H1 (cell line): ENCODE data around the gene SLC23A2. TPM values are rescaled to one million over a fixed set of nuclear protein-coding genes. Genes with fewer than 3 reads are reported as not detected.

Experiments used
- CTCF ChIA-PET: fragments of 300-600 bp; sonication (Branson Sonifier 250); formaldehyde crosslinking; loops from one replicate; lab custom pipeline; 2021; ENCODE audit not compliant: partially characterized antibody; lab: Charles Lee
- POLR2A ChIA-PET: fragments of 300-600 bp; sonication (Branson Sonifier 250); formaldehyde crosslinking; loops from one replicate; lab custom pipeline; 2021; ENCODE audit warnings: inconsistent platforms; ENCODE audit not compliant: partially characterized antibody; lab: Charles Lee
- DNase-seq, 2 experiments: peaks; one replicate each; pipeline versions ENCODE4 v3.0.0 to v3.0.0-alpha.2; 2010 to 2022; ENCODE audit warnings: low spot score in 2 of 2, low read depth in 1 of 2, mixed read lengths in 1 of 2
- FAIRE-seq: peaks from 2 replicates; lab custom pipeline; 2011; peaks lifted over from hg19 to GRCh38; lab: Jason Lieb, UNC
- H2AFZ ChIP-seq: 2 replicates; pipeline ENCODE4 v1.8.1; 2012; ENCODE audit warnings: low read length, inconsistent platforms
- H2AK5ac ChIP-seq: 2 replicates; pipeline ENCODE4 v1.6.1; 2013; ENCODE audit warnings: low read depth, low read length
- H2BK120ac ChIP-seq: replicated peaks from 2 replicates; pipeline ENCODE3; 2013; ENCODE audit warnings: low read depth, low read length, inconsistent platforms
- H2BK12ac ChIP-seq: 2 replicates; pipeline ENCODE4 v1.6.1; 2013; ENCODE audit warnings: low read depth, low read length
- H2BK15ac ChIP-seq: 2 replicates; pipeline ENCODE4 v1.6.1; 2013; ENCODE audit warnings: low read length
- H2BK20ac ChIP-seq: 2 replicates; pipeline ENCODE4 v1.6.1; 2013; ENCODE audit warnings: low read length
- H2BK5ac ChIP-seq: 2 replicates; pipeline ENCODE4 v1.6.1; 2013; ENCODE audit warnings: low read depth, low read length
- H3K14ac ChIP-seq: 2 replicates; pipeline ENCODE4 v1.6.1; 2013; ENCODE audit warnings: inconsistent platforms; ENCODE audit not compliant: insufficient read length
- H3K18ac ChIP-seq: 2 replicates; pipeline ENCODE4 v1.6.1; 2013; ENCODE audit warnings: low read length; ENCODE audit errors: extremely low read depth
- H3K23ac ChIP-seq: 2 replicates; pipeline ENCODE4 v1.6.1; 2013; ENCODE audit warnings: inconsistent platforms; ENCODE audit not compliant: insufficient read length
- H3K23me2 ChIP-seq: 2 replicates; pipeline ENCODE4 v1.6.1; 2013; ENCODE audit warnings: low read depth, low read length
- H3K27ac ChIP-seq: 2 replicates; pipeline ENCODE4 v1.6.1; 2011; ENCODE audit warnings: low read depth, low read length, inconsistent platforms
- H3K27me3 ChIP-seq, 4 experiments: replicated peaks in 1 of 4; 1 replicate in 1 of 4; 2 replicates in 3 of 4; pipeline versions ENCODE4 v1.6.1 to v1.8.1; 2011 to 2013; ENCODE audit warnings: low read length in 3 of 4, mild to moderate bottlenecking in 3 of 4, inconsistent platforms in 2 of 4, mixed read lengths in 2 of 4, moderate library complexity in 1 of 4; ENCODE audit not compliant: control insufficient read depth in 3 of 4, insufficient read depth in 3 of 4; ENCODE audit errors: extremely low read depth in 1 of 4
- H3K36me3 ChIP-seq, 4 experiments: 2 replicates each; pipeline versions ENCODE4 v1.6.1 to v1.8.1; 2011 to 2013; ENCODE audit warnings: mild to moderate bottlenecking in 4 of 4, low read length in 3 of 4, moderate library complexity in 2 of 4, control low read depth in 1 of 4, inconsistent platforms in 1 of 4; ENCODE audit not compliant: insufficient read depth in 4 of 4, control insufficient read depth in 2 of 4
- H3K4ac ChIP-seq: replicated peaks from 2 replicates; pipeline ENCODE3; 2013; ENCODE audit warnings: low read length, low read depth, mixed read lengths, inconsistent platforms; ENCODE audit not compliant: insufficient read length
- H3K4me1 ChIP-seq, 4 experiments: replicated peaks in 1 of 4; 1 replicate in 1 of 4; 2 replicates in 3 of 4; pipeline versions ENCODE4 v1.6.1 to v1.8.1; 2011 to 2013; ENCODE audit warnings: low read length in 3 of 4, inconsistent platforms in 2 of 4, mixed read lengths in 1 of 4; ENCODE audit not compliant: insufficient read depth in 4 of 4, control insufficient read depth in 3 of 4
- H3K4me2 ChIP-seq, 2 experiments: 2 replicates each; pipeline versions ENCODE4 v1.6.1 to v1.8.1; 2011 to 2013; ENCODE audit warnings: low read depth in 2 of 2, low read length in 2 of 2, control low read depth in 1 of 2, inconsistent platforms in 1 of 2, mild to moderate bottlenecking in 1 of 2; ENCODE audit not compliant: insufficient read depth in 1 of 2
- H3K4me3 ChIP-seq, 4 experiments: fragments of 200-600, 300-600 bp in 1 of 4; sonication (generic), shearing (Covaris generic), sonication (Bioruptor Twin) in 1 of 4; 2 replicates each; pipeline versions ENCODE4 v1.5.1 to v1.8.1; 2011 to 2016; ENCODE audit warnings: low read length in 4 of 4, low read depth in 3 of 4, control low read depth in 2 of 4, inconsistent platforms in 2 of 4, mild to moderate bottlenecking in 2 of 4, mixed read lengths in 1 of 4, moderate library complexity in 1 of 4; ENCODE audit not compliant: insufficient read depth in 2 of 4; ENCODE audit errors: extremely low read depth in 1 of 4
- H3K56ac ChIP-seq: replicated peaks from 2 replicates; pipeline ENCODE3; 2013; ENCODE audit warnings: low read depth, mild to moderate bottlenecking, mixed read lengths, low read length, inconsistent platforms; ENCODE audit not compliant: insufficient read length
- H3K79me1 ChIP-seq: 2 replicates; pipeline ENCODE4 v1.6.1; 2013; ENCODE audit warnings: low read depth, low read length, control low read depth
- H3K79me2 ChIP-seq, 2 experiments: 2 replicates each; pipeline versions ENCODE4 v1.6.1 to v1.8.1; 2012 to 2013; ENCODE audit warnings: low read length in 2 of 2, mild to moderate bottlenecking in 2 of 2, inconsistent platforms in 1 of 2; ENCODE audit not compliant: insufficient read depth in 2 of 2, control insufficient read depth in 1 of 2
- H3K9ac ChIP-seq, 4 experiments: replicated peaks in 1 of 4; 1 replicate in 1 of 4; 2 replicates in 3 of 4; pipeline versions ENCODE4 v1.6.1 to v1.8.1; 2011 to 2013; ENCODE audit warnings: low read depth in 3 of 4, low read length in 3 of 4, control low read depth in 2 of 4, mild to moderate bottlenecking in 2 of 4, moderate library complexity in 2 of 4, inconsistent platforms in 1 of 4; ENCODE audit errors: extremely low read depth in 1 of 4
- H3K9me3 ChIP-seq, 2 experiments: 2 replicates each; pipeline versions ENCODE4 v1.6.1 to v1.8.1; 2012 to 2013; ENCODE audit warnings: mild to moderate bottlenecking in 2 of 2, moderate library complexity in 2 of 2, control low read depth in 1 of 2, inconsistent platforms in 1 of 2, low read depth in 1 of 2, low read length in 1 of 2, mixed read lengths in 1 of 2; ENCODE audit not compliant: insufficient read depth in 2 of 2
- H4K20me1 ChIP-seq, 2 experiments: replicated peaks in 1 of 2; 2 replicates each; pipeline versions ENCODE3 to v1.8.1; 2011 to 2013; ENCODE audit warnings: inconsistent platforms in 2 of 2, low read length in 2 of 2, mild to moderate bottlenecking in 1 of 2; ENCODE audit not compliant: insufficient read depth in 2 of 2, control insufficient read depth in 1 of 2
- H4K5ac ChIP-seq: 2 replicates; pipeline ENCODE4 v1.6.1; 2013; ENCODE audit warnings: low read length, low read depth, mixed read lengths, inconsistent platforms; ENCODE audit not compliant: insufficient read length
- H4K8ac ChIP-seq: 2 replicates; pipeline ENCODE4 v1.8.0; 2013; ENCODE audit warnings: mild to moderate bottlenecking, moderate library complexity, low read length, inconsistent platforms; ENCODE audit not compliant: insufficient read depth; ENCODE audit errors: extremely low read depth
- H4K91ac ChIP-seq: replicated peaks from 2 replicates; pipeline ENCODE3; 2013; ENCODE audit warnings: low read length, mixed read lengths, inconsistent platforms; ENCODE audit not compliant: insufficient read length
- BCL11A ChIP-seq, 2 experiments: IDR thresholded peaks; one replicate each; pipeline ENCODE4 v1.6.1; 2011; ENCODE audit warnings: low read depth in 2 of 2, low read length in 2 of 2, mild to moderate bottlenecking in 2 of 2
- EZH2 ChIP-seq: fragments of 200-600 bp; sonication (generic); IDR thresholded peaks from 2 replicates; pipeline ENCODE4 v1.7.1; 2012; ENCODE audit warnings: low read depth, mild to moderate bottlenecking, moderate library complexity, low read length, inconsistent platforms; ENCODE audit not compliant: severe bottlenecking
- JUND ChIP-seq: IDR thresholded peaks from 2 replicates; pipeline ENCODE4 v1.6.1; 2011; ENCODE audit warnings: mild to moderate bottlenecking, improper control_type of control experiment, low read length
- NANOG ChIP-seq: IDR thresholded peaks from 2 replicates; pipeline ENCODE4 v1.6.1; 2011; ENCODE audit warnings: low read length, low read depth, mild to moderate bottlenecking, inconsistent platforms; ENCODE audit not compliant: insufficient read depth, poor library complexity, severe bottlenecking
- POLR2A ChIP-seq, 2 experiments: IDR thresholded peaks; 1 replicate in 1 of 2; 2 replicates in 1 of 2; pipeline ENCODE4 v1.6.1; 2011; ENCODE audit warnings: low read depth in 2 of 2, low read length in 2 of 2, mild to moderate bottlenecking in 2 of 2; ENCODE audit errors: control extremely low read depth in 1 of 2
- SAP30 ChIP-seq: fragments of 300-600 bp; sonication (generic); IDR thresholded peaks from 2 replicates; pipeline ENCODE4 v1.7.1; 2012; ENCODE audit warnings: low read length, moderate library complexity, mild to moderate bottlenecking, inconsistent platforms; ENCODE audit not compliant: insufficient read depth, insufficient replicate concordance
- SIRT6 ChIP-seq: IDR thresholded peaks from one replicate; pipeline ENCODE4 v1.7.1; 2012; ENCODE audit warnings: low read length, inconsistent platforms
- SP1 ChIP-seq: IDR thresholded peaks from 2 replicates; pipeline ENCODE4 v1.6.1; 2011; ENCODE audit warnings: low read depth, low read length
- TBP ChIP-seq: IDR thresholded peaks from 2 replicates; pipeline ENCODE4 v1.6.1; 2011; ENCODE audit warnings: low read depth, low read length, improper control_type of control experiment
- WGBS, 2 experiments: shearing (Covaris generic) in 1 of 2; methylation state at CpG; one replicate each; pipeline versions ENCODE4 v1.1.6 to v1.1.7; 2013 to 2015; ENCODE audit warnings: low lambda C conversion rate in 2 of 2, mixed read lengths in 2 of 2, inconsistent platforms in 1 of 2, low coverage in 1 of 2, missing lambda C conversion rate in 1 of 2; ENCODE audit not compliant: insufficient replicate concordance in 2 of 2, insufficient coverage in 1 of 2, insufficient read length in 1 of 2; ENCODE audit errors: extremely low coverage in 1 of 2, missing lambda C conversion rate in 1 of 2; 5-methylcytosine and 5-hydroxymethylcytosine counted together
- polyA plus RNA-seq, 7 experiments: library from polyadenylated mRNA; depleted of rRNA in 3 of 7; stranded (reverse) in 5 of 7; unstranded in 2 of 7; fragments of >200 nt in 5 of 7; fragments of 200-250 nt in 2 of 7; gene quantifications; 1 replicate in 5 of 7; 2 replicates in 1 of 7; 4 replicates in 1 of 7; pipeline versions ENCODE4 v1.2.1 to v1.2.3, GENCODE V29; 2011 to 2013; ENCODE audit warnings: missing spikeins in 2 of 7, mixed read lengths in 2 of 7
- total RNA-seq: library from RNA; stranded (reverse); fragmentation: NEBNext Ultra II Directional; extraction: Animal tissue kit (Norgen Biotek cat#: 25700); gene quantifications from 2 replicates; pipeline ENCODE4 v1.2.1, GENCODE V29; 2021

The SLC23A2 gene
- total and polyA plus RNA-seq, 2 of the 8 experiments (the other 6 are each of a cell fraction or from before 2014, with no cell fraction given), result 17.0 to 18.6 TPM

- Histone ChIP-seq H3K4me1 (peaks cover 3 to 11% (median 5%) of the 10 kb centered on the region in 4 experiments; a peak in 5 of 7 replicates), H4K8ac (no peak overlapping the region), H3K27ac (no peak overlapping the region), H4K20me1 (no peaks in the 10 kb centered on the region), H2AFZ (no peak overlapping the region), H3K14ac (no peak overlapping the region), H4K91ac (no peak overlapping the region), H3K27me3 (no peaks in the 10 kb centered on the region), H3K9me3 (0 out of 4 replicates have a peak, but pooled peaks cover 0 to 2% of the 10 kb centered on the region in 2 experiments), H2BK20ac (no peak overlapping the region), H3K4ac (no peak overlapping the region), H2AK5ac (no peak overlapping the region), H3K79me1 (no peaks in the 10 kb centered on the region), H3K56ac (no peak overlapping the region), H3K9ac (no peak overlapping the region), H3K18ac (no peak overlapping the region), H3K36me3 (no peaks in the 10 kb centered on the region), H2BK15ac (no peak overlapping the region), H2BK120ac (no peak overlapping the region), H3K23me2 (no peaks in the 10 kb centered on the region), H3K4me3 (no peak overlapping the region), H4K5ac (no peak overlapping the region), H2BK5ac (no peak overlapping the region), H2BK12ac (no peak overlapping the region), H3K23ac (no peak overlapping the region), H3K4me2 (no peak overlapping the region), H3K79me2 (no peaks in the 10 kb centered on the region)
- ChIA-PET CTCF (interaction anchor here (0.5 to 2.0 kb wide), 10 partner anchors 30 to 219 kb away, joined by 3 to 9 read pairs (median 4); no protein-coding TSS in a partner anchor), POLR2A (interaction anchor here (0.7 kb wide), 1 partner anchor 15 kb away, joined by 3 read pairs; no protein-coding TSS in a partner anchor)
- FAIRE-seq, result no peak
- DNase-seq, result no peak
- 93% methylated on average over 4 of the region's 4 CpGs; no CpG with 5 or more reads in 1 of the 2 experiments for WGBS, 2 experiments
- TF ChIP-seq BCL11A (IDR thresholded peaks at IDR 0.05; ENCODE audit: low read depth in 2 of 2, low read length in 2 of 2), result no peak
- no peak for TF ChIP-seq EZH2
- no peak for TF ChIP-seq SIRT6
- TF ChIP-seq JUND, result no peak
- TF ChIP-seq SAP30, result no peak
- no peak for TF ChIP-seq TBP
- TF ChIP-seq POLR2A (IDR thresholded peaks at IDR 0.05; ENCODE audit: control extremely low read depth in 1 of 2, low read depth in 2 of 2, low read length in 2 of 2), result no peak
- no peak for TF ChIP-seq SP1
- no peak for TF ChIP-seq NANOG
Observed at GRCh38 chr20:4950841-4951240, 50.5 kb downstream of the SLC23A2 start.
